ENCODE results near the gene IFT74.

IFT74 gene

GRCh38 chr9:26975728-26976707 is 19.8 kb downstream of the IFT74 start:
- DNase-seq = peak; percentile 28

GRCh38 chr9:26983340-26983739 is 27.1 kb downstream of the IFT74 start:
- DNase-seq = no peak

DNA sequence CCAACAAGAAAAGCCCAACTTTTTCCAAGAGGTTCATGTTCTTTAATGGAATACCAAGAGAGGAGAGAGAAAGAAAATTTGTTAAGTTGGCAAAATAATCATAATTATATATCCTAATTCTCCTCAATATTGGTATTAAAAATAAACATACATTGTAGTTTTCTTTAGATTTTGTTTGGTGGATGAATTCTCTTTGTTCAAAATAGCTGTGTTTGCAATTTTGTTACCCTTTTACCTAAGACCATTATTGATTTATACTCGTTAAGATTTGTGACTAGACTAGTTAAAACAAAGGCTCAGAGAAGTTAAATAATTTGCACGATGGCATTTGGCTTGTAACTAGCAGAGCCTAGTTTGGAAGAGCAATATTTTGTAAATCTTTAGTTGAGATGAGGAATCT is 39.6 kb downstream of the IFT74 start:
- DNase-seq = no peak

GRCh38 chr9:27003426-27004077 is 47.3 kb downstream of the IFT74 start:
- DNase-seq = no peak

- no peak for DNase-seq
Measured at GRCh38 chr9:27005491-27005890, 49.3 kb downstream of the IFT74 start, which contains the start of gene LRRC19. Gene LRRC19, minus strand, starts transcription at chr9:27005672. Its CDS starts 5,978 bp downstream, at chr9:26999694.

DNA sequence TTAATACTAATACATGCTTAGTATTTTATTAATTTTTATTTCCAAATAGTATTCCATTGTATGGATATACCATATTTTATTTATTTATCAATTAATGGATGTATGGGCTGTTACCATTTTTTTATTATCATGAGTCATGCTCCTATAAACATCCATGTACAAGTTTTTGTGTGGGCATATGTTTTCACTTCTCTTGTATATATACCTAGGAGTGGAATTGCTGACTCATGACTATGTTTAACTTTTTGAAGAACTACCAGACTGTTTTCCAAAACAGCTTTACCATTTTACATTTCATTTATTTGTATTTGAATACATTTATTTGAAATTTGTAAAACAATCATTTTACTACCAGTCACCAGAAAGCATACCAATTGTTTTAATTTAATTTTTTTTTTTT is 63.4 kb downstream of the IFT74 start:
- no peak for DNase-seq

DNA sequence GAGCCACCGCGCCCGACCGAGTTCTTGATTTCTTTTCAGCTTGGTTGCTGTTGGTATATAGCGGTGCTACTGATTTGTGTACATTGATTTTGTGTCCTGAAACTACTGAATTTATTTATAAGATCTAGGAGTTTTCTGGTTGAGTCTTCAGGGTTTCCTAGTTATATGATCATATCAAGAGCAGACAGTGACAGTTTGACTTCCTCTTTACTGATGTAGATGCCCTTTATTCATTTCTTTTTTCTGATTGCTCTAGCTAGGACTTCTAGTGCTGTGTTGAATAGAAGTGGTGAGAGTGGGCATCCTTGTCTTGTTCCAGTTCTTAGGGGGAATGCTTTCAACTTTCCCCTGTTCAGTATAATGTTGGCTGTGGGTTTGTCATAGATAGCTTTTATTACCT is 66.7 kb downstream of the IFT74 start:
- DNase-seq = no peak

- no peak for DNase-seq
Measured at GRCh38 chr9:27029186-27029585, 73.0 kb downstream of the IFT74 start.

- peak; percentile 52 for DNase-seq
Measured at GRCh38 chr9:27033815-27034403, 77.7 kb downstream of the IFT74 start.

- no peak for DNase-seq
Measured at GRCh38 chr9:27037499-27037898, 81.3 kb downstream of the IFT74 start.

GRCh38 chr9:27041746-27042145 is 85.5 kb downstream of the IFT74 start:
- no peak for DNase-seq

GRCh38 chr9:27042476-27042875 is 86.3 kb downstream of the IFT74 start:
- no peak for DNase-seq

DNA sequence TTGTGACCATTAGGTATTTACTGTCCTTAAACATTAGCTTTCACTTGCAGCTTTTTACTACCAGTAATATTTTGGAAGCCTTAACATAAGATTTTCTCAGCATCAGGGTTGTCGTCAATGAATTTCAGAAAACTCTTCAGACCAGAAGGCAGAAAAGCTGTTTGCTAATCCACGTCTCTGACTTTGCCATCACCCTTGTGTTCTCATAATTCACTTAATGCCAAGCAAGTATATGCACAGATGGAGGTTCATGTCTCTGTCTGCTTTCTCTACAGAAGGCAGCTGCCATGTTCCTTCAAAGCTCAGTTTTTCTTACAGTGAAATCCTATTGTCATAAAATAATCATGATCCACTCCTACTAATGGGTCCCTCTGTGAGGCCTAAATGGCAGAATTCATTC is 87.0 kb downstream of the IFT74 start:
- no peak for DNase-seq

DNA sequence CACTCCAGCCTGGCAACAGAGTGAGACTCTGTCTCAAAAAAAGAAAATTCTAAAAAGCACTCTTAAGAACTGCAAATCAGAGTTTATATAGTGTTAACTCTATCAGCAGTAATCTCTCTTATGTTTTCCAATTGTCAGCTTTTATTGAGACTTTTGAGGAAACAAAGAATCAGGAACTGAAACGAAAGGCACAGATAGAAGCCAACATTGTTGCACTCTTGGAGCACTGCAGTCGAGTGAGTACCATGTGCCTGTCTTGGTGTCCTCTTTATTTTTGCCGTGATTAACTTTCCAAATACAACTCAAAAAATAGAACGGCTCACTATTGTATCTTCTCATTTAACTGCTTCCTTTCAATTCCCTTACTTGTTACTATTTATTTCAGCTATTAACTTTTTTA is 90.9 kb downstream of the IFT74 start:
- peak; percentile 72 for DNase-seq

DNA sequence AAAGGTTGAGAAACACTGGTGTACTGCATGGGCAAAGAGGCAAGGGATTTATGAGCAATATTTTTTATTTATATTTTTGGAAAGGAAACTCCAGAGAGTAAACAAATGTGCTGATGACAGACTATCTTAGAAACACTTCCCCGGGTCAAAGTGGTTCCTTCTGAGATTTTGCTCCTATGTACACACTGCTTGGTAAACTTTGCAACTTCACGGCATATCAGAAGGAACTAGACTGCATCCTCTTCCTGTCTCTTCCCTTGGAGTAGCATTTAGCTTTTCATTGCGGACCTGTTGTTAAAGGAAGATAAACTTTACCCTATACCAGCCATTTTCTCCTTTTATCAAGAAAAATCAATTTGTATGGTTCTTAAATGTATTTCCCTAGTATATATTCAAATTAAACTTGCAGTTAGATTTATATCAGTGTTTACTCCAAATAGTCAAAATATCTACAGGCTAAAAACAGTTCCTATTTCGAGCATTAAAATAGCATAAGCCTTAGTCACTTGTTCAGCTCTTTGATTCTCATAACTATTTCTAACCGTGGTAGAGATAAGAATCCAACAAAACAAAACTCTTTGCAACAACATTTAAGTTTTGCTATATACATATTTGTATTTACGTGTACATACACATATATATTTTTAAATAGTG is 97.3 kb downstream of the IFT74 start:
- no peak for DNase-seq

DNA sequence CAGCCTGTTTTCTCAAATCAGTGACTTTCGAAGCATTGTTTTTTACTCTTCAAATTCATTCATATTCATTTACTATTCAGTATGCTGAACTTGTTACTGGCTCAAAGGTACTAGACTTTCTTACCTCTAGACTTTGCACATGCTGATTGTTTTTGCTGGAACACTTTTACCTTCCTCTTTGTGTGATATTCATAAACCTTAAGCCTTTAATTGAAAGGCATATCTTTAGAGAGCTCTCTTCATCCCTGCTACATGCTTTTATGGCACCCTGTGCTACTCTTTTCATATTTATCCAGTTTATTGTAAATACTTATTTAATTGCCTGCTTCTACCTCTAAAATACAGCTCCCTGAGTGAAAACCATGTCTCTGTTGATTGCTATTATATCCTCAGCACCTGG is 97.9 kb downstream of the IFT74 start:
- no peak for DNase-seq

GRCh38 chr9:27054841-27055240 is 98.6 kb downstream of the IFT74 start:
- DNase-seq = no peak

DNA sequence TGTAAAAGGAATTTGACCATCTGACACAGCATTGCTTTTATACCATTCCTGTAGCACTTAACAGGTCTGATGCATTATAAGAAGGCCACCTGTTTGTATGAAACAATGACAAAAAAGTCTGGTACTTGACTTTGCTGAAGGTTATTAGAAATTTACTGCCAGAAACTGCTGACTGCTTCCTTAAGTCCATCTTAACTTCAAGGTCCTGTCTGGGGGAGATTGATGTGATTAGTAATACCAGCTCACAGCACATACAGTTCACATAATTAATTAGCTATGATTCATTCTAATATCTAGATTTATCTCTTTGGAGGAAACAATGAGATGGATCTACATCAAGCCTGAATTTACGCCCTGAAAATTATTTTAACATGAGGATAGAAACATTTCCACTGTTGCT is 103.2 kb downstream of the IFT74 start:
- no peak for DNase-seq

DNA sequence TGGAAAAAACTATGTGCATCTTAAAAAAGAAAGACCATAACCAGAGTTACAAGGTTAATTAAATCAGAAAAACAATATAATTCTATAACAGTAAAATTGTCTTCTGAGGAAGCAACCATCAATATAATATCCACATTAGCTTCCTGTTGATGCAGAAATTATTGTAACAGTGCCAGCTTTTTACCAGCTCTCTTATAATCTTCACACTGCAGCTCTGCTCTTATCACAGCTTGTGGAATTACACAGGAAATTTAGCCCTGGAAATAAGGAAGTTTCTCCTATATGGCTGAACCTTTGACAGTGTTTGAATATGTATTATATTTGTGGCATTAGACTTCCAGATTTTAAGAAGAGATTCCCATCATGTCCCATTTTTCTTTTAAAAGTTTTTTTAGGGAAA is 103.7 kb downstream of the IFT74 start:
- DNase-seq = no peak

- no peak for DNase-seq
Measured at GRCh38 chr9:27065288-27065687, 109.1 kb downstream of the IFT74 start.

GRCh38 chr9:27073841-27074728 is 117.9 kb downstream of the IFT74 start:
- no peak for DNase-seq

- no peak for DNase-seq
Measured at GRCh38 chr9:27078685-27079084, 122.5 kb downstream of the IFT74 start.
